Thyroid gland (tissue), 4 donors: ENCODE measurements around the gene ARMC9.

Experiments used
- CTCF ChIP-seq, 6 experiments: fragments of 200-600 bp in 3 of 6; fragments of 450-650 bp in 3 of 6; sonication (generic) in 3 of 6; IDR thresholded peaks; one replicate each; pipeline ENCODE4 v1.5.1; 2016 to 2019; ENCODE audit warnings: antibody characterized with exemption in 6 of 6, mild to moderate bottlenecking in 2 of 6, inconsistent platforms in 1 of 6, moderate library complexity in 1 of 6
- POLR2A ChIP-seq, 2 donors: fragments of 450-650 bp; IDR thresholded peaks; one replicate each; pipeline ENCODE4 v1.6.1; 2017; ENCODE audit warnings: antibody characterized with exemption in 2 of 2, mild to moderate bottlenecking in 2 of 2, moderate library complexity in 1 of 2

- TF ChIP-seq CTCF (IDR thresholded peaks at IDR 0.05) = no peak
- TF ChIP-seq POLR2A (IDR thresholded peaks at IDR 0.05) = no peak
These were observed 172.5 kb downstream of the ARMC9 start for GRCh38 chr2:231370749-231371429.
